ENCODE measurements around the gene CDK15. TPM values are rescaled to one million over a fixed set of nuclear protein-coding genes. Genes with fewer than 3 reads are reported as not detected.
"Not testable (repeated sequence)": the region's sequence is repeated elsewhere in the genome, so short reads cannot be mapped to it uniquely, and the experiment has no call there.

The CDK15 gene
- total RNA-seq, 2 donors from 2014 or later, result 0.47 to 0.72 TPM

GRCh38 chr2:201807452-201807999 is 1.2 kb downstream of the CDK15 start:
- no peak for TF ChIP-seq CTCF (IDR thresholded peaks at IDR 0.05)
- Histone ChIP-seq H3K4me3 (no peak overlapping the region), H3K4me1 (no peaks in the 10 kb centered on the region), H3K27me3 (no peaks in the 10 kb centered on the region), H3K9me3 (no peaks in the 10 kb centered on the region), H3K36me3 (no peaks in the 10 kb centered on the region), H3K27ac (no peak overlapping the region), H3K9ac (ENCODE audit: low read depth in 2 of 2, low read length in 2 of 2) (no peak overlapping the region)
- peak; percentile 22 for DNase-seq
- intact Hi-C loops (cut with DNase I), result loop anchor here (10.0 kb wide), 1 partner anchor 47 kb away; no protein-coding TSS in a partner anchor

- Histone ChIP-seq H3K9ac (ENCODE audit: low read depth in 2 of 2, low read length in 2 of 2) (no peak overlapping the region), H3K36me3 (no peaks in the 10 kb centered on the region), H3K4me1 (no peaks in the 10 kb centered on the region), H3K9me3 (no peaks in the 10 kb centered on the region), H3K4me3 (no peak overlapping the region), H3K27ac (no peak overlapping the region), H3K27me3 (no peaks in the 10 kb centered on the region)
- TF ChIP-seq CTCF (IDR thresholded peaks at IDR 0.05), result no peak
- DNase-seq, result no peak
- intact Hi-C loops (cut with DNase I), result loop anchor here (10.0 kb wide), 1 partner anchor 47 kb away; no protein-coding TSS in a partner anchor
These were observed 1.7 kb downstream of the CDK15 start for GRCh38 chr2:201808027-201808426.

- Histone ChIP-seq H3K4me3 (no peak overlapping the region), H3K4me1 (no peaks in the 10 kb centered on the region), H3K36me3 (no peaks in the 10 kb centered on the region), H3K27ac (no peak overlapping the region), H3K9ac (ENCODE audit: low read depth in 2 of 2, low read length in 2 of 2) (no peak overlapping the region), H3K9me3 (no peaks in the 10 kb centered on the region), H3K27me3 (no peaks in the 10 kb centered on the region)
- no peak for TF ChIP-seq CTCF (IDR thresholded peaks at IDR 0.05)
- no peak for DNase-seq
- intact Hi-C loops (cut with DNase I), result loop anchor here (10.0 kb wide), 1 partner anchor 45 kb away; no protein-coding TSS in a partner anchor
These were observed 3.3 kb downstream of the CDK15 start for GRCh38 chr2:201809633-201810032.

GRCh38 chr2:201810604-201811003 is 4.3 kb downstream of the CDK15 start:
- H3K27ac ChIP-seq; DNase-seq; intact Hi-C loops (cut with DNase I); H3K4me3 ChIP-seq; H3K9me3 ChIP-seq; H3K4me1 ChIP-seq; H3K9ac ChIP-seq (ENCODE audit: low read depth in 2 of 2, low read length in 2 of 2); H3K27me3 ChIP-seq; H3K36me3 ChIP-seq: not testable (repeated sequence)

GRCh38 chr2:201813996-201814760 is 7.8 kb downstream of the CDK15 start:
- TF ChIP-seq CTCF (IDR thresholded peaks at IDR 0.05), result no peak
- H3K9ac ChIP-seq (ENCODE audit: low read depth in 2 of 2, low read length in 2 of 2), result no peak overlapping the region
- DNase-seq, result no peak
- no peak overlapping the region for H3K27ac ChIP-seq
- H3K27me3 ChIP-seq, result no peaks in the 10 kb centered on the region
- intact Hi-C loops (cut with DNase I), result no loop called here
- H3K9me3 ChIP-seq, result no peaks in the 10 kb centered on the region
- no peak overlapping the region for H3K4me3 ChIP-seq
- H3K36me3 ChIP-seq, result no peaks in the 10 kb centered on the region
- no peaks in the 10 kb centered on the region for H3K4me1 ChIP-seq
